Measurements from ENCODE around the gene ADRM1.

ADRM1 gene

DNA sequence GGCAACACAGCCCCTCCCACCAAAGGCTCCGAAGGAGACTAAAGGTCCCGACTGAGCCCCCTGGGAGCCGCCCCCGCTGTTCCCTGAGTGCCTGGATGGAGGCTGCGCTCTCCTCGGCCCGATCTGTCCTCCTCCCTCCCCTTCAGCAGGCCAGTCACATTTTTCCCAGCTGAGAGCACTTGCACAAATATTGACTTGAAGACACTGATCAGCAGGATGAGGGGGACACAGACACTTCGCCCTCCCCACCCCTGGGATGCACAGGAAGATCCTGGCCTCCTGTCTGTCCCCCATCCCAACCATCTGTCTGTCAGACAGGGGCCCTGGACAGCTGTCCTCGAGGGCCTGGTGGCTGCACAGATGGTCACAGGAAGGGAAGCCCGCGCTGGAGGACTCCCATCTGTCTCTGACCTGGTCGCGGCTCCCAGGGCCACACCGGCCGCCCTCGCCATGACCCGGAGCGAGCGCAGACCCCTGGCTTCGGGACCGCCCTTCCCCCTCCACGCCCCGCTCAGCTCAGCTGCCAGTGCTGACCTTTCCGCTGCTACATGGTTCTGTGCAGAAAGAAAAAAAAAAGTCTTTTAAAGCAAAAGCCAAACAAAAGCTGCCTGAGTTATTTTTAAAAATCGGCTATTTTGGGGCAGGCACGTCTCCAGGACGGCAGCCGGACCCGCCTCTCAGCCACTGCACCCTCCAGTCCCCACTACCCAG lies 53.2 kb downstream of the ADRM1 start:
- no peak for DNase-seq (ENCODE audit: low read depth)

DNA sequence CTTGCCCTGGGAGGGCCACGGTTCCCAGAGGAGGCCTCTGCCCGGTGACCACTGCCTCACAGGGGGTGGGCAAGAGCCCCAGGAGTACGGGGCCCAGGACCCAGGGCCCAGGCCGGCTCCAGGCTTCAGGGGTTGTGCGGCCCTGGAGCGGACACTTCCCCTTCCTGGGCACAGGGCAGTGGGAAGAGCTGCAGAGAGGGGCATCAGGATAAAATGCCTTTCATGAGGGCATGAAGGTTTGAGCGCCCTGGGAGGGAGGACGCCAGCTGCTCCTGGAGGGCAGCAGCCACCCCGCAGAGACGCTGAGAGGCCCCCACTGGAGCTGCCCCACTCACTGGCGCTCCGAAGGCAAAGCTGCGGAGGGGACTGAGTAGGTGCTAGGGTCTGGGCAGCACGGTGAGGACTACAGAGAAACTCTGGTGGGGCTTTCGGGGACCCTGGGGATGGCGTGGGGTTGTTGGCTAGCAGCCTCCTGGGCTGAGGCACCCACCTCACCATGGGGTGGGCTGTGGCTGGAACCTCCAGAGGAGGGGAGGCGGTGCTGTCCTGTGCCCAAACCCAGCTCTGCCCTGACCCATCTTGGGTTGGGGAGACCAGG lies 53.9 kb downstream of the ADRM1 start:
- no peak for DNase-seq (ENCODE audit: low read depth)

DNA sequence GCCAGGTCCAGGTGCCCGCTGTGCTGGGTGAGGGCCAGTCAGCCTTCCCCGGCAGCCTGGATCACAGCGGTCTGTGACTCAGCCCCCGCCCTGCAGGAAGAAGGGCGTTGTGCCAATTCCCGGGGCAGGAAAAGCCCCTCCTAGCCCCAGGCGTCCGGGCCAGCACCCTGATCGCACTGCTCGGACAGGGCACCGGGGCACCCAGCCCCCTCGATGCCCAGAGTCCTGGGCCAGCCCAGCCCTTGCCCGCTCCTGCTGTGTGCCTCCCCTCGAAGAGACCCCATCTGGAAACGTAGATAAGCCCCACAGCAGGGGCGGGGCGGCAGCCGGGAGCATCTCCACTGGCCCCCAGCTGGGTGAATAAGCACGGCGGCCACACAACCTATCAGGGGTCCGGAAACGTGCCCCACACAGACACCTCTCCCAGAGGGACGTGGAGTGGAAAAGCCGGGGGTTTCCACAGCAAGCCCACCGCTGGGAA lies 54.4 kb downstream of the ADRM1 start:
- peak; percentile 91 for DNase-seq (ENCODE audit: low read depth)

DNA sequence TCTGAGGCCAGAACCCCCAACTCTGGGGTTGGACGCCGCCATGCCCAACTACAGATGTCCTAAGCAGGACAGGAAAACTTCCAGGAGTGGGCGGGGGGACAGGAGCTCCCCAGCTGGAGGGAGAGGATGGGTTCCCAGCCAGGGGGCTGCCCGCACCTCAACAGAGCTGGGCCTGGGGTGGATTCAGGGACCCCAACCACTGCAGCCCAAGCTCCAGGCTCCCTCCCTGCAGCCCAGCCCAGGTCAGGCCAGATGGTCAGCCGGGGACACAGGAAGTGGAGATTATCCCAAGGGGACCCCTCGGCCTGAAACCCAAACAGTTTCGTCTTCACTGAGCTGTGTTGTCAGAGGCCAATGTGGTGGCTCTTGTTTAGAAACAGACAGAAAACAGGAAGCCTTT lies 54.9 kb downstream of the ADRM1 start:
- DNase-seq (ENCODE audit: low read depth), result no peak

Data from CMK (cell line).